ENCODE results near the gene TRMT112.

TRMT112 gene

DNA sequence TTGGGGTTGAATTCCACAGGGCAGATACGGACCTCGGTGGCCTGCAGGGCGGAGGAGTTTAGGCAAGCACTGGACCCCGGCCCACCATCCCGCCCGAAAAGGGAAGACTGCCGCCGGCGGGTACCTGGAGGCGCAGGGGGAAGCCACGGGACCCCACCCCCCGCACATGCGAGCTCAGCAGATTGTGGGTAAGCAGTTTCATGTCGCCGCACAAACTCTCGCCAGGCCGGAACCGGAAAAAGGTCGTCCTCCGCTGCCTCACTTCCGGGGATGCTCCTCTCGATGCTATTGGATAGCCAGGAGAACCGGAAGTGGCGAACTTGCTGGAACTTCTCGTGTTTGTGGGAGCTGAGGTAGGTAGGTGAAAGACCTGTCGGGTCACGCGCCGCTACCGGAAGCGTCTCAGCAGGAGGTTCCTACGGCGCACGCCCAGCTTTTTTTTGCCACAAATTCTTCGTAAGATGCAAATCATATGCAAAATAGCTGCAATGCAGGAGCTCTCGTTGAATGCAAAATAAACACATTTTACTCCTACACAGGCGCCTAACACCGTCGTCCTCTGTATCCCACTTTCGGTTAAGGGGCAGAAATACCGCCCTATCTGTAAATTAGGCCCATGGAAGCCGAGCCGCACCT is at the start of gene TRMT112:
TSS of gene TRMT112 (minus strand) at position 235 of the 636 bp plus-strand sequence. CDS start at position 202, 33 bp downstream.
- peak; percentile 98 for DNase-seq

DNA sequence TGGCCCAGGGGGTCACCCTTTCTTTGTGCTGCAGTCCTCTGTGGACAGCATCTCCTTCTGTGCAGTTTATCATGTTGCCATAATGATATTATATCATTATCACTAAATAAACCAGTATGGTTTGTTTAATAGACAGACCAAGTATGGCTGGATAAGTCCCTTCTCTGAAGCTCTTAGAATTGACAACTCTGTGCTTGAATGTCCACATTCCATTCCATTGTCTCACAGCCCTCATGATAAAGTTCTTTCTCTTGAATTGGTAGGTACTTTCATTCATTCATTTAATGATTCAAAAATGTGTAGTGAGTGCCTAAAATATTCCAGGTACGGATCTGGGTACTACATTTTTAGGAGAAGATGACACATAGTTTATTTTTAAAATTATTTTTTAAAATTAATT is 49.4 kb upstream of the TRMT112 start:
- no peak for DNase-seq

DNA sequence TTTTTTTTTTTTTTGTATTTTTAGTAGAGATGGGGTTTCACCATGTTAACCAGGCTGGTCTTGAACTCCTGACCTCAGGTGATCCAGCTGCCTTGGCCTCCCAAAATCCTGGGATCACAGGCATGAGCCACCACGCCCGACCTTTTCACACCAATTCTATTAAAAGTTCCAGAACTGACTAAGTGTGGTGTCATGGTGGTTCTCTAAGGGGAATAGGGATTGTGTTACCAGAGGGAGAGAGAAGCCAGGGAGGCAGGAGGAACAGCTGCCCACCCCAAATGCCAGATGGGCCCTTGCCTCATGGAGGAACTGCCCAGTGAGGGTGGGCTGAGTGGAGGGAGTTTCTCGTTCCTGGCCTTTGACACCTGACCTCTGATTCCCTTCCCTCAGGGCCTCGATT is 47.6 kb upstream of the TRMT112 start:
- DNase-seq = no peak

DNA sequence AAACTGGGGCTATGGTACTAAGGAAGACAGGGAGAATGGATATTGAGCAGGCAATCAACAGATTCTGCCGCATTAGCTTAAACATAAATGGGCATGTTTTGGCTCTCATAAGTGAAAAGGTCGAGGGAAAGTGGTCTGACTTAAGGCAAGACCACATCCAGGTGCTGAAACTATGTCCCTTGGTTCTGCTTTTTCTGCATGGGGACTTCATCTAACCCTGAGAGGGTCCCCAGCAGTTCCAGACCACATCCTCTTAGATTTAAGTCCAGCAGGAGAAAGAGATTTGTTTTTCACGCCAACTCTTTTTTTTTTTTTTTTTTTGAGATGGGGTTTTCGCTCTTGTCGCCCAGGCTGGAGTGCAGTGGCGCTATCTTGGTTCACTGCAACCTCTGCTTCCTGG is 47.1 kb upstream of the TRMT112 start:
- DNase-seq = no peak

DNA sequence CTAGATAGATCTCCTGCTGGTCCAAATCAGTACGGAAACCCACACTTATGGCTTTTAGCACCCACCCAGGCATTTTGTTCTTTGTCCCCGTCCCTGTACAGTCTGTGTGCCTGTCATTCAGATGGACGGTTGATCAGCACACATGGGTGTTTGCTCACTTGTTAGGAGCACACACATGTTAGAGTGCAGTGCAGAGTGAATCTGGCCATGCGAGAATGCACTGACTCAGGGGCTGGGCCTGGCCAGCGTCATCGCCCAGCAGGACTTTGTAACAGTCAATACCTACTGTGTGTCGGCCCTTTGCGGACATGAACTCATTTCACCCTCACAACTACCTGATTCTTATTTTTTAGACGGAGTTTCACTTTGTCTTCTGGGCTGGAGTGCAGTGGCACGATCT is 45.0 kb upstream of the TRMT112 start:
- no peak for DNase-seq

DNA sequence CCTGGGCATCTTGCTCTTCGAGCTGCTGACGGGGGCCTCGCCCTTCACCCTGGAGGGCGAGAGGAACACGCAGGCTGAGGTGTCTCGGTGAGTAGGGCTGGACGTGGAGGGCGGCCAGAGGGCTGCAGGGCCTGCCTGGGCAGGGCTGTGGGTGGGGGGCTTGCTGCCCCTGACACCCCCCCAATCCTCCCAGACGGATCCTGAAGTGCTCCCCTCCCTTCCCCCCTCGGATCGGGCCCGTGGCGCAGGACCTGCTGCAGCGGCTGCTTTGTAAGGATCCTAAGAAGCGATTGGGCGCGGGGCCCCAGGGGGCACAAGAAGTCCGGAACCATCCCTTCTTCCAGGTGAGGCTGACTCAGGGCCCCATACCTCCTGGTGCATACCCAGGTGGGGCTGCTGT is 44.3 kb upstream of the TRMT112 start:
- no peak for DNase-seq

DNA sequence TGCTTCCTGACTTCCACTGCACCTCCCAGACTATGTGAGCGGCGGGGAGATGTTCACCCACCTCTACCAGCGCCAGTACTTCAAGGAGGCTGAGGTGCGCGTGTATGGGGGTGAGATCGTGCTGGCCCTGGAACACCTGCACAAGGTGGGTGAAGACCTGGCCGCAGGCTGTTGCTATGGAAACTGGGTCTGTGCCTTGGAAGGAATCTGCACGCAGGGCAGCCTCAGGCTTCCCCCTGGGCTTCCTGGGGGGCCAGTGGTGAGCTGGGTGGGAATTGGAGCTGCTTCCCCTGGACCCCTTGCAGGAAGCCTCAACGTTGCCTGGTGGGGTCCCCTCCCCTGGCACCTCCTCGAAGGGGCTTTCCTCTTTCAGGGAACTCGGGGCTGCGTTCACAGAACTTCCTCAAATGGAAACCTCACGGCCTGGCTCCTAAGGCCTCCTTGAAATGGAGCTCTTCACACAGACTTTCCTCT is 43.1 kb upstream of the TRMT112 start:
- DNase-seq = no peak

DNA sequence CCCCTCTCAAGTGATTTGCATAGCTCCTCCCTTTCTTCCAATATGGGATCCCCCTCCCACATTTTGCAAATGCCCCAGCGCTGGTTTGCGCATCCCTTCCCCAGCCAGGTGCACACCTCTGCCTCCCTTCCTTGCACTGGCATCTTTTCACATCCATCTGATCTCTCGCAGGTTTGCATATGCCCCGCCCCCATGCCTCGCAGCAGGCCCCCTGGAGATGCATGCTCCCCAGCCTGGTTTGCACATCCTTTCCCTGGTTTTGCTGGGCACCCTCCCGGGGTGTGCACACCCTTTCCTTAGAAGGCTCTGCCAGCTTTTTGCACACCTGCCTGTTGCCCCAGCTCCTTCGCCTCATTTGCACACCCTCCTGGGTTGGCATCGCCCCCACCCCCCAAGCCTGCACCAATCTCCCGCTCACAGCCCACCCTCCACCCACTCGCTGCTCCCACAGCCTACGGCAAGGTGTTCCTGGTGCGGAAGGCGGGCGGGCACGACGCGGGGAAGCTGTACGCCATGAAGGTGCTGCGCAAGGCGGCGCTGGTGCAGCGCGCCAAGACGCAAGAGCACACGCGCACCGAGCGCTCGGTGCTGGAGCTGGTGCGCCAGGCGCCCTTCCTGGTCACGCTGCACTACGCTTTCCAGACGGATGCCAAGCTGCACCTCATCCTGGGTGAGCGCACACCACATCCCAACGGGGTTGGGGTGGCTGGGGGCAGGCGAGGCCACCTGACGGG is 42.5 kb upstream of the TRMT112 start:
- DNase-seq = no peak

DNA sequence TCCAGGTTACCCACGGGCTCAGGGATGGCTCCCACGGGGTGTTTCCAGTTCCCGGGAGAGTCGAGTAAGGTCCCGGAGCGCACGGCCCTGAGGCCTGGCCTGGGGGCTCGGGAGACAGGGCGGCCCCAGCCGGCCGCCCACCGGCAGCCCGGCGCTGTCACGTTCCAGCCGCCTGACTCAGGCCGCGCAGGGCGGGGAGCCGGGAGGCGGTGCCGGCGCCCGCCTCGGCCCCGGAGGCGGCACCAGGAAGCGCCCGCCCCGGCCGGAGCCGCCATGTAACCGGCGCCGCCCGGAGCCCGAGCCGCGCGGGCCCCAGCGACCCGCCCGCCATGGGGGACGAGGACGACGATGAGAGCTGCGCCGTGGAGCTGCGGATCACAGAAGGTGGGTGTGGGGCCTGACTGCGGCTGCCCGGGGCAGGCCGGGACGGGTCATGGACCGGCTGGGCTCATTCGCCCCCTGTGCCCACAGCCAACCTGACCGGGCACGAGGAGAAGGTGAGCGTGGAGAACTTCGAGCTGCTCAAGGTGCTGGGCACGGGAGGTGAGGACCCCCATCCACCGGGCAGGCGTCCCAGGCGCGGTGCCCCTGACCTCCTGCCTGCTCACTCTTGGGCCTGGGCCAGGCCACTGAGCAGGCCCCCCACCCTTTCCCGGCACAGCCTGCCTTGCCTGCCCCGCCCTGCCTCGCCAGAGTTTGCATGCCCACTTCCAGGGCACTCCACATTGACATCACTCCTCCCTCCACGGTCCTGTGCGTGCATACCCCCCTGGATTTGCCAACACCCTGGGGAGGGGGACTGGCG is 41.8 kb upstream of the TRMT112 start, which contains the start of gene RPS6KA4:
TSS of gene RPS6KA4 (plus strand) at position 256 of the 805 bp plus-strand sequence. CDS start at position 330, 74 bp downstream.
- peak in 1 of 2 experiments; percentile 65 for DNase-seq

DNA sequence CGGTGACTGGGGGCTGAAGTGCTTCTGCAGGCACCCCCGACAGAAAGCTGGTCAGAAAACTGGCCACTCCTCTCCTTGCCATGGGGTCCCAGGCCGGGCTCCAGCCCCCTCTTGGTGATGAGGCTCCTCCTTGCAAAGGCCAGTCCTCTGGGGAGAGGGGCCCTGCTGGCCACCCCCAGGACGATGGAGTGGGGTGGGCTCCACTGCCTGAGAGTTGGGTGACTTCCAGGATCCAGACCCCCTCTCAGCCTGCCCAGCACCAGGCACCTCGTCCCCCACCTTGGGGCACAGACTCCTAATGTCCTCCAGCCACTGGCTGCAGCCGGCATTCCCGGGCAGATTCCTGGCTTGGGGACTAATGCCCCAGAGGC is 41.2 kb upstream of the TRMT112 start:
- no peak for DNase-seq

DNA sequence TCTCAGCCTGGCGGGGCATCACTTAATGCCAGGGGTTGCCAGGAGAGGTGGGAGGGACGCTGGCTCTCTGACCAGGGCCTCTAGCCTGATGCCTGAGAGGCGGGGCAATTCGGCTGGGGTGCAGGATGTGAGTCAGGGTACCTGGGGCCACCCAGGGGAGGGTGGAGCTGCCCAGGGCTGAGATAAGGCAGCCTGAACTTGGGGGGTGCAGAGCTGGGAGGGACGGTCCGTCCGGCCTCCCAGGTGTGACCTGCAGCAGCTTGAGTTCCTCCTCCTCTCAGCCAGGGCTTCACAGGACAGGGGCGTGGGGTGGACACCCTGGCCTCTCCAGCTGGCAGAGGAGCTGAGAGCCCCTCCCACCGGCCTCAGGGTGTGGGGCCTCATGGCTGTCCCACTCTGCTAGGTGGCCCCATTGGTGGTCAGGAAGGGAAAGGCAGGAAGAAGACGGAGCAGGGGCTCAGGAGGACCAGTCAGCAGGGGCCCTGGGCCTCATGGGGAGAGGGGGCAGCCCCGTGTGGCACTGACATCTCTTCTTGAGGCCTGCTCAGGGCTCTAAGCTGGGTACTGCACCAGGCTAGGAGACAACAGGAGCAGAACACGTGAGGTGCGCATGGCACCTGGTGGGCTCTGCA is 40.7 kb upstream of the TRMT112 start:
- no peak for DNase-seq

DNA sequence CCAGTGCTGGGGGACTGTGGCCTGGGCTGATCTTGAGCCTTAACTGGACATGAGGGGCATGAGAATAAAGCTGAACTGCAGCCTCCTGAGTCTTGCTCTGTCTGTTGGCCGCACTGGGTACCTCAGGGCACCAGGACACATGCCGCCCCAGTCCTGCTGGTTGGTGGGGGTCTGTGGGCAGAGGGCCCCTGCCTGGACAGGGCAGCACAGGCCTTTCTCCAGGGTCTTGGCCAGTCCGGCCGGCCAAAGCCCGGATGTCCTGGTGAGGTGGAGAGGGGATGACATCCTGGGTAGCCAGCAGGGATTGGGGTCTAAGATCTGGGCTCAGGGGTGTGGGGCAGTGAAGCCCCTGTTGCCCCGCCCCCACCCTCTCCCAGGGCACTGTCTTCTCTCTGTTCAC is 40.1 kb upstream of the TRMT112 start:
- DNase-seq = no peak

DNA sequence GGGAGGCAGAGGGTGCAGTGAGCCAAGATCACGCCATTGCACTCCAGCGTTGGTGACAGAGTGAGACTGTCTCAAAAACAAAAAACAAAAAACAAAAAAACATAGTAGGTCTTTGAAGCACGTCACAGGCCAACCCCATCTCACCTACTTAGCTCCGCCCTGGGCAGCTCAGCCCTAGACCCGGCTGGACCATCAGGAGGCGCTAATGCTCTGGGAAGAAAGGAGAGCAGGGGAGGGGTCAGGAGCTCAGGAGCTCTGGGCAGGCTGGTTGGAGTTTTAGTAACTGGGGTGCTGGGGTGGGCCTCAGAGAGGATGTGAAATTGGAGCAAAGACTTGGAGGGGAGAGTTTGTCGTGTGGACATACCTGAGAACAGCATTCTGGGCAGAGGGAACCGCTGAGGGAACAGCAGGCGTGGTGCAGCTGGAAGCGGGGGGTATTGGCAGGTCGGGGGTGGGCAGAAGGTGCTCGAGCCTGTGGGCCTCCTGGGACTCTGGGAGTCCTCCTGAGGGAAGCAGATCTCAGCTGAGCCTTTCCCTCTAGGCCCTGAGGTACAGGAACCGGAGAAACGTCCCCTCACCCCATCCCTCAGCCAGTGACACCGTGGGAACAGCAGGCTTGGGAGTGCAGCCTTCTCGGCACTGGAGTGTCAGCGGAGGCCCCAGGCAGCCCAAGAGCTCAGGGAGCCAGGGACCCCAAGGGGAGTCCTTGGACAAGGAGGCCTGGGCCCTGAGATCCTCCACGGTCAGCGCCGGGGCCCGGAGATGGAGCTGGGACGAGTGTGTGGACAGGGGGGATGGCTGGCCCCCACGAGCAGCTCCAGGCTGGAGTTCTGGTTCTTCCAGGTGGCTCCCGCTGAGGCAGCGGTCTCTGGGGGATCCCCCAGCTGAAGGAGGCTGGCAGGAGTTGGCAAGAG is 39.4 kb upstream of the TRMT112 start:
- peak; percentile 29 to 41 for DNase-seq

DNA sequence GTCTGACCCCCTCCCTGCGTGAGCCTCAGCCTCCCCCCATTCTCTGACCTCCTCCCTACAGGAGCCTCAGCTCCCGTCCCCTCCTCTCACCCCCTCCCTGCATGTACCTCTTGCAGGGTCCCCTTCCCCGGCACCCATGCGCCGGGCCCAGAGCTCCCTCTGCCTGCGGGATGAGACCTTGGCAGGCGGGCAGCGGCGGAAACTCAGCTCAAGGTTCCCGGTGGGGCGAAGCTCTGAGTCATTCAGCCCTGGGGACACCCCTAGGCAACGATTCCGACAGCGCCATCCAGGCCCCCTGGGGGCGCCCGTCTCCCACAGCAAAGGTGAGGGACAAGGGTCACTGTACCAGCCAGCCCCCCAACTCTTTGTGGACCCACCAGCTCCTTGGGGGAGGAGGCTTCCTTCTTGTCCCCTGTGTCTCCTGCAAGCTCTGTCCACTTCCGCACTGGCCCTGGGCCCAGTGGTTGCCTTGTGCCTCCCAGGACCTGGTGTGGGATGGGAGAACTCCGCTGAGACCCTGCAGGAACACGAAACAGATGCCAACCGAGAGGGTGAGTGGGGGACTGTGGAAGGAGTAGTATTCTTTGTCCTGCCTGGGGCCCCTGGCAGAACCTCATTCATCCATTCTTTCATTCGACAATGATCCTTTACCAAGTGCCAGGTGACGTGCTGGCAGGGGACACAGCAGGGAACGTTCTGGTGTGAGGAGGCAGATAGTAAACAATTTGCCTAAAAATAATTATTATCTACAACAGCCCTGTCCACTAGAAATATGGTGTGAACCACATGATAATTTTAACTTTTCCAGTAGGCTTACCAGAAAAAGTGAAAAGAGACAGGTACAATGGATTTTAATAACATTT is 38.0 kb upstream of the TRMT112 start:
- DNase-seq = peak; percentile 56 to 64

DNA sequence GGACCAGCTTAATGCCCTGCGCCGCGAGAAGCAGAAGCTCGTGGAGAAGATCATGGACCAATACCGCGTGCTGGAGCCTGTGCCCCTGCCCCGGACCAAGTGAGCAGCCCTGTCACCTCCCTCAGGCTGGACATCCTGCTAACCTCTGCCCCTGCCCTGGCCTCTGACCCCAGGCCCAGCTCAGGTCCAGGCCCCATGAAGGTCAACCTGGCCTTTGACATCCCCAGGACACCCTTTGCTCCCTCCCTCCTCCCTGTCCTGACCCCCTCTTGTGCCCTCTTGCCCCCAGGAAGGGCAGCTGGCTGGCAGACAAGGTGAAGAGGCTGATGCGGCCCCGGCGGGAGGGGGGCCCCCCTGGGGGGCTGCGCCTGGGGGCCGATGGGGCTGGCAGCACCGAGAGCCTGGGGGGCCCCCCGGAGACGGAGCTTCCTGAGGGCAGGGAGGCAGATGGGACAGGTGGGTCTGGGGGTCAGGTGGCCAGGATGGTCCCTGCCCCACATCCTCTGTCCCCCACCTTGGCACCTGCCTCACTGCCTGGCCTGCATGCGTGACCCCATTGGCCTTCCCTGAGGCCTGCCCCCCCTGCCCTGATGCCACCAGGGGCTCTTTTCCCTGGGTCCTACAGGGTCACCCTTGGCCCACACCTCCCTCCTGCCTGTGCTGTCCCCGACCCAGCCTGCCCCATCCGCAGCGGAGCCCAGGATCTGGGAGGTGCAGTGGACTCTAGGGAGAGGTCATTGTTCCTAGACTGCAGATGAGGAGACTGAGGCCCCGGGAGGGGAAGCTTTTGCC is 36.6 kb upstream of the TRMT112 start:
- no peak for DNase-seq

DNA sequence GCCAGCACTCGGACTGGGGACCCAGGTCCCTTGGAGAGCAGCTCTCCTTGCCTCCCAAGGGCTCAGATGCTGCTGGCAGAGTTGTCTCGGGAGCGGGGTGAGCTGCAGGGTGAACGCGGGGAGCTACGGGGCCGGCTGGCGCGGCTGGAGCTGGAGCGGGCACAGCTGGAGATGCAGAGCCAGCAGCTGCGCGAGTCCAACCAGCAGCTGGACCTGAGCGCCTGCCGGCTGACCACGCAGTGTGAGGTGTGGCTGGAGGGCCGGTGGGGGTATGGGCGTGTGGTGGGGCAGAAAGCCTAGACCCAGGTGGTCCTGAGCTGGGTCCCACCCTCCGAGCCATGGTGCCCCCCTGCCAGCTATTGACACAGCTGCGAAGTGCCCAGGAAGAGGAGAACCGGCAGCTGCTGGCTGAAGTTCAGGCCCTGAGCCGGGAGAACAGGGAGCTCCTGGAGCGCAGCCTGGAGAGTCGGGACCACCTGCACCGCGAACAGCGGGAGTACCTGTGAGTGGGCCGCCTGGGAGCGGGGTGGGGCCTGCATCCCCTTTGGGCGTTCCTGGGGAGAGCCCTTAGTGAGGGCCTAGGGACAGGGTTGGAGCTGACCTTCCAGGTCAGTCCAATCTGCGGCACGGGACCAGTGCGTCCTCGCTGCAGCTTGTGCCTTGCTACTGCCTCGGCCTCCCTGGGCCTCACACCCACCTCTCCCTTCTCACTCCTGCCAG is 35.8 kb upstream of the TRMT112 start:
- no peak for DNase-seq

DNA sequence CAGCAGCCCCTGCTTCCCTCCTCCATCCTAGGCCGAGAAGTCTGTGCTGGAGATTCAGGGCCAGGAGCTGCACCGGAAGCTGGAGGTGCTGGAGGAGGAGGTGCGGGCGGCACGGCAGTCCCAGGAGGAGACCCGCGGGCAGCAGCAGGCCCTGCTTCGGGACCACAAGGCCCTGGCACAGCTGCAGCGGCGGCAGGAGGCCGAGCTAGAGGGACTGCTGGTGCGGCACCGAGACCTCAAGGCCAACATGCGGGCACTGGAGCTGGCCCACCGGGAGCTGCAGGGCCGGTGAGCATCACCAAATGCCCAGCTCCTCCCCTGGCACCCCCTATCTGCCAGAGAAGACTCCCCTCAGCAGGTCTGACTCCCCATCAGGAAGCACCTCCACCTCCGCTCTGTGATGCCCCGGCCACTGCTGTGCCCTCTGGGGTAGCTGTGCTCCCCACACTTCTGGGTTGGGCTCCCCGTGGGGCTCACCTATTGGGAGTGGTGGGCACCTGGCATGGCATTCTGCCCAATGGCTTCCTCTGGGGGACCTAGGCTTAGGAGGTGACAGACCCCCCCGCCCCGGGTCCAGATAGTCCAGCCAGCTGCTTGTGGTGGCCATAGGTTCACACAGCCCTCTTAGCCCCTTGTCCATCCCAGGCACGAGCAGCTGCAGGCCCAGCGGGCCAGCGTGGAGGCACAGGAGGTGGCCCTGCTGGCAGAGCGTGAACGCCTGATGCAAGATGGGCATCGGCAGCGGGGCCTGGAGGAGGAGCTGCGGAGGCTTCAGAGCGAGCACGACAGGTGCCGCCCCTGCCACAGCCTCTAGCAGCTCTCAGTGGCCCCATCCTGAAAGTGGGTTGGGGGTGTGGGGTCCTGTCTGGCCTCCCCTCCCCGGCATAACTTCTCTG is 35.0 kb upstream of the TRMT112 start:
- DNase-seq = no peak

DNA sequence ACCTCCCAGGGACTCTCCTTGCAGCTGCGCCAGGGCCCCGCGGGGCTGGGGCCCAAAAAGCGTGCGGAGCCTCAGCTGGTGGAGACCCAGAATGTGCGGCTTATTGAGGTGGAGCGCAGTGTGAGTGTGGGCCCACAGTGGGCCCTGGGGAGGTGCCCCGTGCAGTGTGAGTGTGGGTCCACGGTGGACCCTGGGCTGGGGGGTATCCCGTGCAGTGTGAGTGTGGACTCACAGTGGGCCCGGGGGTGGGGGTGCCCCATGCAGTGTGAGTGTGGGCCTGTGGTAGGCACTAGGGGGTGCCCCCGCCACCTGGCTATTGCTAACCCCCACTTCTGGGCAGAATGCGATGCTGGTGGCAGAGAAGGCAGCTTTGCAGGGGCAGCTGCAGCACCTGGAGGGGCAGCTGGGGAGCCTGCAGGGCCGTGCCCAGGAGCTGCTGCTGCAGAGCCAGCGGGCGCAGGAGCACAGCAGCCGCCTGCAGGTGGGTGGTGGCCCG is 33.8 kb upstream of the TRMT112 start:
- DNase-seq = no peak
